H1 (cell line): ENCODE results near the gene MCCD1. TPM values are rescaled to one million over a fixed set of nuclear protein-coding genes. Genes with fewer than 3 reads are reported as not detected.

ENCODE experiments used
- CTCF ChIA-PET: fragments of 300-600 bp; sonication (Branson Sonifier 250); formaldehyde crosslinking; loops from one replicate; lab custom pipeline; 2021; ENCODE audit not compliant: partially characterized antibody; lab: Charles Lee
- POLR2A ChIA-PET: fragments of 300-600 bp; sonication (Branson Sonifier 250); formaldehyde crosslinking; loops from one replicate; lab custom pipeline; 2021; ENCODE audit warnings: inconsistent platforms; ENCODE audit not compliant: partially characterized antibody; lab: Charles Lee
- DNase-seq, 2 experiments: peaks; one replicate each; pipeline versions ENCODE4 v3.0.0 to v3.0.0-alpha.2; 2010 to 2022; ENCODE audit warnings: low spot score in 2 of 2, low read depth in 1 of 2, mixed read lengths in 1 of 2
- FAIRE-seq: peaks from 2 replicates; lab custom pipeline; 2011; peaks lifted over from hg19 to GRCh38; lab: Jason Lieb, UNC
- H2AFZ ChIP-seq: 2 replicates; pipeline ENCODE4 v1.8.1; 2012; ENCODE audit warnings: low read length, inconsistent platforms
- H2AK5ac ChIP-seq: 2 replicates; pipeline ENCODE4 v1.6.1; 2013; ENCODE audit warnings: low read depth, low read length
- H2BK120ac ChIP-seq: replicated peaks from 2 replicates; pipeline ENCODE3; 2013; ENCODE audit warnings: low read depth, low read length, inconsistent platforms
- H2BK12ac ChIP-seq: 2 replicates; pipeline ENCODE4 v1.6.1; 2013; ENCODE audit warnings: low read depth, low read length
- H2BK15ac ChIP-seq: 2 replicates; pipeline ENCODE4 v1.6.1; 2013; ENCODE audit warnings: low read length
- H2BK20ac ChIP-seq: 2 replicates; pipeline ENCODE4 v1.6.1; 2013; ENCODE audit warnings: low read length
- H2BK5ac ChIP-seq: 2 replicates; pipeline ENCODE4 v1.6.1; 2013; ENCODE audit warnings: low read depth, low read length
- H3K14ac ChIP-seq: 2 replicates; pipeline ENCODE4 v1.6.1; 2013; ENCODE audit warnings: inconsistent platforms; ENCODE audit not compliant: insufficient read length
- H3K18ac ChIP-seq: 2 replicates; pipeline ENCODE4 v1.6.1; 2013; ENCODE audit warnings: low read length; ENCODE audit errors: extremely low read depth
- H3K23ac ChIP-seq: 2 replicates; pipeline ENCODE4 v1.6.1; 2013; ENCODE audit warnings: inconsistent platforms; ENCODE audit not compliant: insufficient read length
- H3K23me2 ChIP-seq: 2 replicates; pipeline ENCODE4 v1.6.1; 2013; ENCODE audit warnings: low read depth, low read length
- H3K27ac ChIP-seq: 2 replicates; pipeline ENCODE4 v1.6.1; 2011; ENCODE audit warnings: low read depth, low read length, inconsistent platforms
- H3K27me3 ChIP-seq, 4 experiments: replicated peaks in 1 of 4; 1 replicate in 1 of 4; 2 replicates in 3 of 4; pipeline versions ENCODE4 v1.6.1 to v1.8.1; 2011 to 2013; ENCODE audit warnings: low read length in 3 of 4, mild to moderate bottlenecking in 3 of 4, inconsistent platforms in 2 of 4, mixed read lengths in 2 of 4, moderate library complexity in 1 of 4; ENCODE audit not compliant: control insufficient read depth in 3 of 4, insufficient read depth in 3 of 4; ENCODE audit errors: extremely low read depth in 1 of 4
- H3K36me3 ChIP-seq, 4 experiments: 2 replicates each; pipeline versions ENCODE4 v1.6.1 to v1.8.1; 2011 to 2013; ENCODE audit warnings: mild to moderate bottlenecking in 4 of 4, low read length in 3 of 4, moderate library complexity in 2 of 4, control low read depth in 1 of 4, inconsistent platforms in 1 of 4; ENCODE audit not compliant: insufficient read depth in 4 of 4, control insufficient read depth in 2 of 4
- H3K4ac ChIP-seq: replicated peaks from 2 replicates; pipeline ENCODE3; 2013; ENCODE audit warnings: low read length, low read depth, mixed read lengths, inconsistent platforms; ENCODE audit not compliant: insufficient read length
- H3K4me1 ChIP-seq, 4 experiments: replicated peaks in 1 of 4; 1 replicate in 1 of 4; 2 replicates in 3 of 4; pipeline versions ENCODE4 v1.6.1 to v1.8.1; 2011 to 2013; ENCODE audit warnings: low read length in 3 of 4, inconsistent platforms in 2 of 4, mixed read lengths in 1 of 4; ENCODE audit not compliant: insufficient read depth in 4 of 4, control insufficient read depth in 3 of 4
- H3K4me2 ChIP-seq, 2 experiments: 2 replicates each; pipeline versions ENCODE4 v1.6.1 to v1.8.1; 2011 to 2013; ENCODE audit warnings: low read depth in 2 of 2, low read length in 2 of 2, control low read depth in 1 of 2, inconsistent platforms in 1 of 2, mild to moderate bottlenecking in 1 of 2; ENCODE audit not compliant: insufficient read depth in 1 of 2
- H3K4me3 ChIP-seq, 4 experiments: fragments of 200-600, 300-600 bp in 1 of 4; sonication (generic), shearing (Covaris generic), sonication (Bioruptor Twin) in 1 of 4; 2 replicates each; pipeline versions ENCODE4 v1.5.1 to v1.8.1; 2011 to 2016; ENCODE audit warnings: low read length in 4 of 4, low read depth in 3 of 4, control low read depth in 2 of 4, inconsistent platforms in 2 of 4, mild to moderate bottlenecking in 2 of 4, mixed read lengths in 1 of 4, moderate library complexity in 1 of 4; ENCODE audit not compliant: insufficient read depth in 2 of 4; ENCODE audit errors: extremely low read depth in 1 of 4
- H3K56ac ChIP-seq: replicated peaks from 2 replicates; pipeline ENCODE3; 2013; ENCODE audit warnings: low read depth, mild to moderate bottlenecking, mixed read lengths, low read length, inconsistent platforms; ENCODE audit not compliant: insufficient read length
- H3K79me1 ChIP-seq: 2 replicates; pipeline ENCODE4 v1.6.1; 2013; ENCODE audit warnings: low read depth, low read length, control low read depth
- H3K79me2 ChIP-seq, 2 experiments: 2 replicates each; pipeline versions ENCODE4 v1.6.1 to v1.8.1; 2012 to 2013; ENCODE audit warnings: low read length in 2 of 2, mild to moderate bottlenecking in 2 of 2, inconsistent platforms in 1 of 2; ENCODE audit not compliant: insufficient read depth in 2 of 2, control insufficient read depth in 1 of 2
- H3K9ac ChIP-seq, 4 experiments: replicated peaks in 1 of 4; 1 replicate in 1 of 4; 2 replicates in 3 of 4; pipeline versions ENCODE4 v1.6.1 to v1.8.1; 2011 to 2013; ENCODE audit warnings: low read depth in 3 of 4, low read length in 3 of 4, control low read depth in 2 of 4, mild to moderate bottlenecking in 2 of 4, moderate library complexity in 2 of 4, inconsistent platforms in 1 of 4; ENCODE audit errors: extremely low read depth in 1 of 4
- H3K9me3 ChIP-seq, 2 experiments: 2 replicates each; pipeline versions ENCODE4 v1.6.1 to v1.8.1; 2012 to 2013; ENCODE audit warnings: mild to moderate bottlenecking in 2 of 2, moderate library complexity in 2 of 2, control low read depth in 1 of 2, inconsistent platforms in 1 of 2, low read depth in 1 of 2, low read length in 1 of 2, mixed read lengths in 1 of 2; ENCODE audit not compliant: insufficient read depth in 2 of 2
- H4K20me1 ChIP-seq, 2 experiments: replicated peaks in 1 of 2; 2 replicates each; pipeline versions ENCODE3 to v1.8.1; 2011 to 2013; ENCODE audit warnings: inconsistent platforms in 2 of 2, low read length in 2 of 2, mild to moderate bottlenecking in 1 of 2; ENCODE audit not compliant: insufficient read depth in 2 of 2, control insufficient read depth in 1 of 2
- H4K5ac ChIP-seq: 2 replicates; pipeline ENCODE4 v1.6.1; 2013; ENCODE audit warnings: low read length, low read depth, mixed read lengths, inconsistent platforms; ENCODE audit not compliant: insufficient read length
- H4K8ac ChIP-seq: 2 replicates; pipeline ENCODE4 v1.8.0; 2013; ENCODE audit warnings: mild to moderate bottlenecking, moderate library complexity, low read length, inconsistent platforms; ENCODE audit not compliant: insufficient read depth; ENCODE audit errors: extremely low read depth
- H4K91ac ChIP-seq: replicated peaks from 2 replicates; pipeline ENCODE3; 2013; ENCODE audit warnings: low read length, mixed read lengths, inconsistent platforms; ENCODE audit not compliant: insufficient read length
- BCL11A ChIP-seq, 2 experiments: IDR thresholded peaks; one replicate each; pipeline ENCODE4 v1.6.1; 2011; ENCODE audit warnings: low read depth in 2 of 2, low read length in 2 of 2, mild to moderate bottlenecking in 2 of 2
- CTCF ChIP-seq, 3 experiments: IDR thresholded peaks; 1 replicate in 2 of 3; 2 replicates in 1 of 3; pipeline versions ENCODE4 v1.5.1 to v1.6.1; 2011; ENCODE audit warnings: low read length in 3 of 3, mild to moderate bottlenecking in 3 of 3, inconsistent platforms in 2 of 3, low read depth in 1 of 3, moderate library complexity in 1 of 3; ENCODE audit not compliant: insufficient read depth in 1 of 3; ENCODE audit errors: control extremely low read depth in 1 of 3
- EP300 ChIP-seq, 2 experiments: IDR thresholded peaks; 1 replicate in 1 of 2; 2 replicates in 1 of 2; pipeline ENCODE4 v1.6.1; 2011 to 2012; ENCODE audit warnings: low read depth in 2 of 2, low read length in 2 of 2, mild to moderate bottlenecking in 2 of 2, borderline replicate concordance in 1 of 2, inconsistent platforms in 1 of 2, moderate library complexity in 1 of 2
- PHF8 ChIP-seq: fragments of 200-600 bp; sonication (generic); conservative IDR thresholded peaks from 2 replicates; pipeline ENCODE4 v1.7.1; 2012; ENCODE audit warnings: low read depth, mild to moderate bottlenecking, inconsistent platforms, low read length, moderate library complexity
- RAD21 ChIP-seq, 2 experiments: IDR thresholded peaks in 1 of 2; conservative IDR thresholded peaks in 1 of 2; 2 replicates each; pipeline ENCODE4 v1.6.1; 2011; ENCODE audit warnings: low read depth in 2 of 2, low read length in 2 of 2, improper control_type of control experiment in 1 of 2, inconsistent platforms in 1 of 2, mild to moderate bottlenecking in 1 of 2, moderate library complexity in 1 of 2
- SAP30 ChIP-seq: fragments of 300-600 bp; sonication (generic); IDR thresholded peaks from 2 replicates; pipeline ENCODE4 v1.7.1; 2012; ENCODE audit warnings: low read length, moderate library complexity, mild to moderate bottlenecking, inconsistent platforms; ENCODE audit not compliant: insufficient read depth, insufficient replicate concordance
- WGBS, 2 experiments: shearing (Covaris generic) in 1 of 2; methylation state at CpG; one replicate each; pipeline versions ENCODE4 v1.1.6 to v1.1.7; 2013 to 2015; ENCODE audit warnings: low lambda C conversion rate in 2 of 2, mixed read lengths in 2 of 2, inconsistent platforms in 1 of 2, low coverage in 1 of 2, missing lambda C conversion rate in 1 of 2; ENCODE audit not compliant: insufficient replicate concordance in 2 of 2, insufficient coverage in 1 of 2, insufficient read length in 1 of 2; ENCODE audit errors: extremely low coverage in 1 of 2, missing lambda C conversion rate in 1 of 2; 5-methylcytosine and 5-hydroxymethylcytosine counted together
- polyA plus RNA-seq, 7 experiments: library from polyadenylated mRNA; depleted of rRNA in 3 of 7; stranded (reverse) in 5 of 7; unstranded in 2 of 7; fragments of >200 nt in 5 of 7; fragments of 200-250 nt in 2 of 7; gene quantifications; 1 replicate in 5 of 7; 2 replicates in 1 of 7; 4 replicates in 1 of 7; pipeline versions ENCODE4 v1.2.1 to v1.2.3, GENCODE V29; 2011 to 2013; ENCODE audit warnings: missing spikeins in 2 of 7, mixed read lengths in 2 of 7
- total RNA-seq: library from RNA; stranded (reverse); fragmentation: NEBNext Ultra II Directional; extraction: Animal tissue kit (Norgen Biotek cat#: 25700); gene quantifications from 2 replicates; pipeline ENCODE4 v1.2.1, GENCODE V29; 2021

MCCD1 gene
- total and polyA plus RNA-seq, 2 of the 8 experiments (the other 6 are each of a cell fraction or from before 2014, with no cell fraction given): not detected

GRCh38 chr6:31574106-31575061 lies 45.6 kb downstream of the MCCD1 start:
- 80% methylated on average over 14 of the region's 14 CpGs; no CpG with 5 or more reads in 1 of the 2 experiments for WGBS, 2 experiments
- CTCF ChIA-PET: interaction anchor here (0.6 to 19.2 kb wide), 10 partner anchors 10 to 155 kb away, joined by 3 to 640 read pairs (median 4); partner anchors contain the start of genes ATP6V1G2, GPANK1, LST1 and LTB
- H3K27ac ChIP-seq: no peak overlapping the region
- H3K79me1 ChIP-seq: no peaks in the 10 kb centered on the region
- POLR2A ChIA-PET: interaction anchor here (0.8 to 12.2 kb wide), 14 partner anchors 9 to 285 kb away, joined by 3 to 110 read pairs (median 4); partner anchors contain the start of genes ATP6V1G2, DDX39B, GPANK1 and PRRC2A
- H3K23ac ChIP-seq: no peak overlapping the region
- 0 out of 2 replicates have a peak overlapping the region, but pooled peaks have one; percentile 27 for H2BK12ac ChIP-seq
- H3K36me3 ChIP-seq: no peaks in the 10 kb centered on the region
- H3K27me3 ChIP-seq: no peaks in the 10 kb centered on the region
- H2BK120ac ChIP-seq: no peak overlapping the region
- no peak overlapping the region for H2BK5ac ChIP-seq
- no peak overlapping the region for H2AK5ac ChIP-seq
- H2BK20ac ChIP-seq: peak overlapping the region; percentile 86; the same call in 1 of the 2 replicates
- H4K20me1 ChIP-seq: no peaks in the 10 kb centered on the region
- DNase-seq: no peak
- no peak overlapping the region for H4K5ac ChIP-seq
- H3K56ac ChIP-seq: no peak overlapping the region
- 0 out of 2 replicates have a peak overlapping the region, but pooled peaks have one; percentile 7 for H4K8ac ChIP-seq
- no peak overlapping the region for H2AFZ ChIP-seq
- no peak for FAIRE-seq
- H3K4me2 ChIP-seq: no peak overlapping the region
- no peaks in the 10 kb centered on the region; the same call in 1 of the 2 replicates for H3K23me2 ChIP-seq
- H3K4ac ChIP-seq: no peak overlapping the region
- no peak overlapping the region for H3K14ac ChIP-seq
- H3K79me2 ChIP-seq: no peaks in the 10 kb centered on the region
- no peak overlapping the region for H4K91ac ChIP-seq
- no peaks in the 10 kb centered on the region; a peak in 1 of 7 replicates for H3K4me1 ChIP-seq
- no peak overlapping the region for H3K4me3 ChIP-seq
- no peak overlapping the region for H3K18ac ChIP-seq
- no peak overlapping the region for H3K9ac ChIP-seq
- H2BK15ac ChIP-seq: no peak overlapping the region
- H3K9me3 ChIP-seq: no peaks in the 10 kb centered on the region
- TF ChIP-seq PHF8 (no peak), CTCF (IDR thresholded peaks at IDR 0.05; ENCODE audit: control extremely low read depth in 1 of 3, insufficient read depth in 1 of 3, low read depth in 1 of 3, low read length in 3 of 3) (peak in 2 of 3 experiments; percentile 25 to 34; a peak in 2 of 4 replicates), RAD21 (IDR thresholded peaks at IDR 0.05 in 1 of 2, conservative IDR thresholded peaks at IDR 0.05 in 1 of 2; ENCODE audit: low read depth in 2 of 2, low read length in 2 of 2) (peak; percentile 17 to 40; a peak in 2 of 4 replicates), BCL11A (IDR thresholded peaks at IDR 0.05; ENCODE audit: low read depth in 2 of 2, low read length in 2 of 2) (no peak), SAP30 (no peak), EP300 (IDR thresholded peaks at IDR 0.05; ENCODE audit: borderline replicate concordance in 1 of 2, low read depth in 2 of 2, low read length in 2 of 2) (no peak)
